Measurements from ENCODE around the gene RGP1.

The RGP1 gene

GRCh38 chr9:35749515-35750255 is 598 bp downstream of the RGP1 start:
- H3K9me3 ChIP-seq (ENCODE audit: control insufficient read depth, insufficient read depth, low read length): no peaks in the 10 kb centered on the region
- H3K4me1 ChIP-seq (ENCODE audit: control insufficient read depth, insufficient read depth, low read length): peaks cover 11% of the 10 kb centered on the region
- peak overlapping the region; percentile 24 for H3K9ac ChIP-seq (ENCODE audit: low read depth, low read length)
- no peaks in the 10 kb centered on the region for H3K27me3 ChIP-seq (ENCODE audit: control insufficient read depth, insufficient read depth, low read length)
- peaks cover 24% of the 10 kb centered on the region for H3K36me3 ChIP-seq (ENCODE audit: control insufficient read depth, insufficient read depth, low read length)
- H3K4me3 ChIP-seq (ENCODE audit: low read depth, low read length): peak overlapping the region; percentile 97

- Histone ChIP-seq H3K9me3 (ENCODE audit: control insufficient read depth, insufficient read depth, low read length) (no peaks in the 10 kb centered on the region), H3K4me3 (ENCODE audit: low read depth, low read length) (peak overlapping the region; percentile 97), H3K4me1 (ENCODE audit: control insufficient read depth, insufficient read depth, low read length) (peaks cover 11% of the 10 kb centered on the region), H3K9ac (ENCODE audit: low read depth, low read length) (no peak overlapping the region), H3K27me3 (ENCODE audit: control insufficient read depth, insufficient read depth, low read length) (no peaks in the 10 kb centered on the region), H3K36me3 (ENCODE audit: control insufficient read depth, insufficient read depth, low read length) (peaks cover 24% of the 10 kb centered on the region)
Observed at GRCh38 chr9:35750256-35750531, 1.1 kb downstream of the RGP1 start.

- Histone ChIP-seq H3K36me3 (ENCODE audit: control insufficient read depth, insufficient read depth, low read length) (peaks cover 24% of the 10 kb centered on the region), H3K9ac (ENCODE audit: low read depth, low read length) (no peak overlapping the region), H3K27me3 (ENCODE audit: control insufficient read depth, insufficient read depth, low read length) (no peaks in the 10 kb centered on the region), H3K4me1 (ENCODE audit: control insufficient read depth, insufficient read depth, low read length) (no peaks in the 10 kb centered on the region), H3K4me3 (ENCODE audit: low read depth, low read length) (no peak overlapping the region), H3K9me3 (ENCODE audit: control insufficient read depth, insufficient read depth, low read length) (no peaks in the 10 kb centered on the region)
Observed at GRCh38 chr9:35753466-35753865, 4.4 kb downstream of the RGP1 start.

- H3K36me3 ChIP-seq (ENCODE audit: control insufficient read depth, insufficient read depth, low read length): peaks cover 24% of the 10 kb centered on the region
- no peak within 1 kb of the TSS for H3K4me3 ChIP-seq (ENCODE audit: low read depth, low read length)
- no peaks in the 10 kb centered on the region for H3K4me1 ChIP-seq (ENCODE audit: control insufficient read depth, insufficient read depth, low read length)
- H3K9ac ChIP-seq (ENCODE audit: low read depth, low read length): no peak within 1 kb of the TSS
- no peaks in the 10 kb centered on the region for H3K27me3 ChIP-seq (ENCODE audit: control insufficient read depth, insufficient read depth, low read length)
- no peaks in the 10 kb centered on the region for H3K9me3 ChIP-seq (ENCODE audit: control insufficient read depth, insufficient read depth, low read length)
Observed at GRCh38 chr9:35754264-35754663, 5.2 kb downstream of the RGP1 start, which contains the start of gene MSMP. TSS of gene MSMP (minus strand) at chr9:35754276. CDS start at chr9:35754129, 147 bp downstream.

DNA sequence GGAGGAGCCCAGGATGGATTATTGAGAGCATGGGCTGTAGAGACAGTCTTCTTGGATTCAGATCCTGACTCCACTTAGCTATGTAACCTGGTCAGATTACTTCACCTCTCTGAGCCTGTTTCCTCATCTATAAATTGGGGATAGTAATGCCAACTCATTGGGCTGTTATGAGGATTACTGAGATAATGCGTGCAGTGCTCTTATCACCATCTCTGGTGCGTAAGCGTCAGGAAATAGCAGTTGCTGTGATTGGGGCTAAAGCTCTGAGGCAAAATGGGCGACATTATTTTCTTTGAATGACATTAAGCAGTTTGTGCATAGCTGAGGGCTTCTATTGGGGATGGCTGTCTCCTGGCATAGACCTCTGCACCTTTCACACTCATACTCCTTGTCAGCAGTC is 6.0 kb downstream of the RGP1 start:
- no peaks in the 10 kb centered on the region for H3K9me3 ChIP-seq (ENCODE audit: control insufficient read depth, insufficient read depth, low read length)
- no peak overlapping the region for H3K9ac ChIP-seq (ENCODE audit: low read depth, low read length)
- H3K36me3 ChIP-seq (ENCODE audit: control insufficient read depth, insufficient read depth, low read length): peaks cover 24% of the 10 kb centered on the region
- H3K4me3 ChIP-seq (ENCODE audit: low read depth, low read length): no peak overlapping the region
- no peaks in the 10 kb centered on the region for H3K27me3 ChIP-seq (ENCODE audit: control insufficient read depth, insufficient read depth, low read length)
- H3K4me1 ChIP-seq (ENCODE audit: control insufficient read depth, insufficient read depth, low read length): no peaks in the 10 kb centered on the region

- Histone ChIP-seq H3K36me3 (ENCODE audit: control insufficient read depth, insufficient read depth, low read length) (peaks cover 18% of the 10 kb centered on the region), H3K9me3 (ENCODE audit: control insufficient read depth, insufficient read depth, low read length) (no peaks in the 10 kb centered on the region), H3K27me3 (ENCODE audit: control insufficient read depth, insufficient read depth, low read length) (no peaks in the 10 kb centered on the region), H3K4me3 (ENCODE audit: low read depth, low read length) (peak overlapping the region; percentile 71), H3K4me1 (ENCODE audit: control insufficient read depth, insufficient read depth, low read length) (peaks cover 5% of the 10 kb centered on the region), H3K9ac (ENCODE audit: low read depth, low read length) (peak overlapping the region; percentile 82)
Observed at GRCh38 chr9:35756275-35757225, 7.5 kb downstream of the RGP1 start.

GRCh38 chr9:35757226-35757891 is 8.3 kb downstream of the RGP1 start:
- no peaks in the 10 kb centered on the region for H3K9me3 ChIP-seq (ENCODE audit: control insufficient read depth, insufficient read depth, low read length)
- H3K4me1 ChIP-seq (ENCODE audit: control insufficient read depth, insufficient read depth, low read length): peaks cover 5% of the 10 kb centered on the region
- peaks cover 11% of the 10 kb centered on the region for H3K36me3 ChIP-seq (ENCODE audit: control insufficient read depth, insufficient read depth, low read length)
- no peaks in the 10 kb centered on the region for H3K27me3 ChIP-seq (ENCODE audit: control insufficient read depth, insufficient read depth, low read length)
- peak overlapping the region; percentile 82 for H3K9ac ChIP-seq (ENCODE audit: low read depth, low read length)
- peak overlapping the region; percentile 71 for H3K4me3 ChIP-seq (ENCODE audit: low read depth, low read length)

DNA sequence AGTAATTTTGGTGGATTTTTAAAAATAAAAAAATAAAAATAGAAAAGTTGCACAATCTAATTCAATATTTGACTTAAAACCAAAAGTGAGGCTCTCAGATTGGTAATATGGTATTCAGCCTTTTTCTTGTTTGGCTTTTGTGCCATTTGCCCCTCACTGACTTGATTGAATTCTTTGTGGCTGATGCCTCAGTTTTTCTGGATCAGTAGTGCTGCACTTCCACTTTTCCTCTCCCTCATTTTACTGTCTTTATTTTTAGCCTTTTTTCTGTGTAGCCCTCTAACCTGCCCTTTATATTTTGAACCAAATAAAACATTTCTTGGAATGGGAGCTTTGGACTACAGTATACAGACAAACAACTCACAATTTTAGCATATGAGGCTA is 8.8 kb downstream of the RGP1 start:
- Histone ChIP-seq H3K4me3 (ENCODE audit: low read depth, low read length) (peak overlapping the region; percentile 71), H3K9me3 (ENCODE audit: control insufficient read depth, insufficient read depth, low read length) (no peaks in the 10 kb centered on the region), H3K27me3 (ENCODE audit: control insufficient read depth, insufficient read depth, low read length) (no peaks in the 10 kb centered on the region), H3K4me1 (ENCODE audit: control insufficient read depth, insufficient read depth, low read length) (peaks cover 5% of the 10 kb centered on the region), H3K36me3 (ENCODE audit: control insufficient read depth, insufficient read depth, low read length) (peaks cover 6% of the 10 kb centered on the region), H3K9ac (ENCODE audit: low read depth, low read length) (no peak overlapping the region)

- peaks cover 3% of the 10 kb centered on the region for H3K36me3 ChIP-seq (ENCODE audit: control insufficient read depth, insufficient read depth, low read length)
- no peak overlapping the region for H3K9ac ChIP-seq (ENCODE audit: low read depth, low read length)
- no peaks in the 10 kb centered on the region for H3K9me3 ChIP-seq (ENCODE audit: control insufficient read depth, insufficient read depth, low read length)
- H3K4me3 ChIP-seq (ENCODE audit: low read depth, low read length): no peak overlapping the region
- no peaks in the 10 kb centered on the region for H3K27me3 ChIP-seq (ENCODE audit: control insufficient read depth, insufficient read depth, low read length)
- peaks cover 5% of the 10 kb centered on the region for H3K4me1 ChIP-seq (ENCODE audit: control insufficient read depth, insufficient read depth, low read length)
Observed at GRCh38 chr9:35758475-35759050, 9.5 kb downstream of the RGP1 start.

GRCh38 chr9:35759795-35760194 is 10.7 kb downstream of the RGP1 start:
- H3K9me3 ChIP-seq (ENCODE audit: control insufficient read depth, insufficient read depth, low read length): no peaks in the 10 kb centered on the region
- H3K4me3 ChIP-seq (ENCODE audit: low read depth, low read length): no peak overlapping the region
- no peaks in the 10 kb centered on the region for H3K36me3 ChIP-seq (ENCODE audit: control insufficient read depth, insufficient read depth, low read length)
- H3K27me3 ChIP-seq (ENCODE audit: control insufficient read depth, insufficient read depth, low read length): no peaks in the 10 kb centered on the region
- no peak overlapping the region for H3K9ac ChIP-seq (ENCODE audit: low read depth, low read length)
- peaks cover 5% of the 10 kb centered on the region for H3K4me1 ChIP-seq (ENCODE audit: control insufficient read depth, insufficient read depth, low read length)

GRCh38 chr9:35760651-35761050 is 11.6 kb downstream of the RGP1 start:
- no peak overlapping the region for H3K4me3 ChIP-seq (ENCODE audit: low read depth, low read length)
- H3K4me1 ChIP-seq (ENCODE audit: control insufficient read depth, insufficient read depth, low read length): peaks cover 5% of the 10 kb centered on the region
- no peak overlapping the region for H3K9ac ChIP-seq (ENCODE audit: low read depth, low read length)
- H3K9me3 ChIP-seq (ENCODE audit: control insufficient read depth, insufficient read depth, low read length): no peaks in the 10 kb centered on the region
- H3K27me3 ChIP-seq (ENCODE audit: control insufficient read depth, insufficient read depth, low read length): no peaks in the 10 kb centered on the region
- no peaks in the 10 kb centered on the region for H3K36me3 ChIP-seq (ENCODE audit: control insufficient read depth, insufficient read depth, low read length)

Data from iPS-15b (cell line).